RCC 7860 (cell line): Measurements from ENCODE around the gene SPDYE17.
A peak's percentile ranks its signal among the peaks of the same experiment; 100 is the strongest.
"Not testable (repeated sequence)": the region's sequence is repeated elsewhere in the genome, so short reads cannot be mapped to it uniquely, and the experiment has no call there.

Experiments
- DNase-seq: peaks from one replicate; pipeline ENCODE4 v3.0.0-alpha.2; 2015; ENCODE audit warnings: low spot score
- FAIRE-seq: peaks from 2 replicates; lab custom pipeline; 2012; peaks lifted over from hg19 to GRCh38; lab: Jason Lieb, UNC

The SPDYE17 gene

GRCh38 chr7:77032261-77032660 is at the start of gene SPDYE17:
SPDYE17 (minus strand) TSS chr7:77032361; CDS start chr7:77030570, 1,791 bp downstream.
- not testable (repeated sequence) for FAIRE-seq, DNase-seq

GRCh38 chr7:77080236-77080635 is 48.1 kb upstream of the SPDYE17 start:
- DNase-seq, FAIRE-seq: not testable (repeated sequence)

GRCh38 chr7:77079624-77080023 is 47.5 kb upstream of the SPDYE17 start:
- not testable (repeated sequence) for FAIRE-seq, DNase-seq

GRCh38 chr7:77079112-77079511 is 47.0 kb upstream of the SPDYE17 start:
- not testable (repeated sequence) for FAIRE-seq, DNase-seq

GRCh38 chr7:77077060-77077459 is 44.9 kb upstream of the SPDYE17 start:
- FAIRE-seq, DNase-seq: not testable (repeated sequence)

GRCh38 chr7:77074786-77075396 is 42.7 kb upstream of the SPDYE17 start:
- not testable (repeated sequence) for DNase-seq, FAIRE-seq

- FAIRE-seq, DNase-seq: not testable (repeated sequence)
These were observed 38.9 kb upstream of the SPDYE17 start for GRCh38 chr7:77071108-77071507.

GRCh38 chr7:77065869-77066268 is 33.7 kb upstream of the SPDYE17 start:
- not testable (repeated sequence) for FAIRE-seq, DNase-seq

- not testable (repeated sequence) for FAIRE-seq, DNase-seq
These were observed 31.6 kb upstream of the SPDYE17 start for GRCh38 chr7:77063732-77064131.

GRCh38 chr7:77062557-77062956 is 30.4 kb upstream of the SPDYE17 start, which contains the start of gene SPDYE18:
SPDYE18 (minus strand) TSS chr7:77062558; CDS start chr7:77060512, 2,046 bp downstream.
- DNase-seq, FAIRE-seq: not testable (repeated sequence)

- not testable (repeated sequence) for FAIRE-seq
These were observed 5.8 kb downstream of the SPDYE17 start for GRCh38 chr7:77026349-77026748.

GRCh38 chr7:77010074-77010680 is 22.0 kb downstream of the SPDYE17 start:
- DNase-seq (peak; percentile 95), FAIRE-seq (peak; percentile 96)

More at GRCh38 chr7:77026349-77026748, 5.8 kb downstream of the SPDYE17 start:
- DNase-seq = not testable (repeated sequence)

GRCh38 chr7:77008000-77008399 is 24.2 kb downstream of the SPDYE17 start:
- FAIRE-seq = peak; percentile 66

GRCh38 chr7:77006127-77007110 is 25.7 kb downstream of the SPDYE17 start:
- DNase-seq = not testable (repeated sequence)
- peak; percentile 84 for FAIRE-seq

More at GRCh38 chr7:77008000-77008399, 24.2 kb downstream of the SPDYE17 start:
- peak; percentile 91 for DNase-seq

- DNase-seq, FAIRE-seq: not testable (repeated sequence)
These were observed 26.6 kb downstream of the SPDYE17 start for GRCh38 chr7:77005461-77006057.

- not testable (repeated sequence) for DNase-seq, FAIRE-seq
These were observed 28.0 kb downstream of the SPDYE17 start for GRCh38 chr7:77004151-77004550.

- FAIRE-seq, DNase-seq: not testable (repeated sequence)
These were observed 28.9 kb downstream of the SPDYE17 start for GRCh38 chr7:77003241-77003640.

- DNase-seq, FAIRE-seq: not testable (repeated sequence)
These were observed 29.4 kb downstream of the SPDYE17 start for GRCh38 chr7:77002678-77003233.

- not testable (repeated sequence) for FAIRE-seq, DNase-seq
These were observed 30.1 kb downstream of the SPDYE17 start for GRCh38 chr7:77002104-77002503.
